HepG2 (cell line): ENCODE data around the gene CEP128. TPM values are rescaled to one million over a fixed set of nuclear protein-coding genes. Genes with fewer than 3 reads are reported as not detected.

Experiments used
- ATAC-seq: fragments of 200-7000 bp; cut with Tn5 transposase; 3 replicates; pipeline ENCODE4 v1.9.1; 2020; ENCODE audit warnings: mild to moderate bottlenecking, moderate library complexity
- BruUV-seq: library from RNA; stranded (reverse); fragments of 400-500 nt; replicated peaks from 2 replicates; lab custom pipeline; 2021; lab: Mats Ljungman, UMichigan
- CTCF ChIA-PET: fragments of 300-600 bp; formaldehyde crosslinking; extraction: SDS; loops from one replicate; lab custom pipeline; 2021; ENCODE audit warnings: low total read pairs, inconsistent platforms, low intra/inter-chr PET ratio; lab: Yijun Ruan, JAX
- POLR2A ChIA-PET: fragments of 350-600 bp; sonication (Branson Sonifier 250); formaldehyde crosslinking; loops from one replicate; lab custom pipeline; 2020; ENCODE audit warnings: antibody characterized with exemption, inconsistent platforms; lab: Yijun Ruan, JAX
- DNase-seq: peaks from one replicate; pipeline ENCODE4 v3.0.0-alpha.2; 2015; ENCODE audit warnings: low spot score
- FAIRE-seq: peaks from 3 replicates; lab custom pipeline; 2011; peaks lifted over from hg19 to GRCh38; lab: Jason Lieb, UNC
- H2AFZ ChIP-seq: one replicate; pipeline ENCODE4 v1.6.1; 2011; ENCODE audit warnings: low read length, inconsistent platforms
- H3K27ac ChIP-seq: fragments of 300-600 bp; 3 replicates; pipeline ENCODE4 v1.8.0; 2011; ENCODE audit warnings: mixed run types, mild to moderate bottlenecking, mixed read lengths, low read length, inconsistent platforms; ENCODE audit not compliant: insufficient read depth; ENCODE audit errors: extremely low read length
- H3K27me3 ChIP-seq, 2 experiments: fragments of 200-600 bp in 1 of 2; 2 replicates in 1 of 2; 3 replicates in 1 of 2; pipeline versions ENCODE4 v1.6.0 to v1.8.0; 2011; ENCODE audit warnings: low read length in 2 of 2, mild to moderate bottlenecking in 2 of 2, moderate library complexity in 2 of 2, inconsistent platforms in 1 of 2; ENCODE audit not compliant: insufficient read depth in 2 of 2, control insufficient read depth in 1 of 2
- H3K36me3 ChIP-seq, 2 experiments: fragments of 200-600 bp in 1 of 2; replicated peaks in 1 of 2; 2 replicates in 1 of 2; 3 replicates in 1 of 2; pipeline versions ENCODE4 v1.5.1 to v1.8.0; 2011; ENCODE audit warnings: low read length in 2 of 2, inconsistent platforms in 1 of 2; ENCODE audit not compliant: insufficient read depth in 2 of 2, control insufficient read depth in 1 of 2
- H3K4me1 ChIP-seq: 2 replicates; pipeline ENCODE4 v1.5.1; 2012; ENCODE audit warnings: low read length, inconsistent platforms; ENCODE audit not compliant: insufficient read depth
- H3K4me2 ChIP-seq: 2 replicates; pipeline ENCODE4 v1.6.0; 2011; ENCODE audit warnings: low read depth, low read length, inconsistent platforms
- H3K4me3 ChIP-seq, 3 experiments: fragments of 200-600 bp in 1 of 3; sonication (generic), shearing (Covaris generic) in 1 of 3; replicated peaks in 1 of 3; 2 replicates each; pipeline ENCODE4 v1.5.1; 2011 to 2016; ENCODE audit warnings: low read length in 3 of 3, inconsistent platforms in 2 of 3, low read depth in 2 of 3, mild to moderate bottlenecking in 2 of 3, control low read depth in 1 of 3, mixed read lengths in 1 of 3; ENCODE audit not compliant: insufficient read depth in 1 of 3
- H3K79me2 ChIP-seq: one replicate; pipeline ENCODE4 v1.6.1; 2011; ENCODE audit warnings: low read length, inconsistent platforms; ENCODE audit not compliant: insufficient read depth
- H3K9ac ChIP-seq: 2 replicates; pipeline ENCODE4 v1.6.0; 2011; ENCODE audit warnings: mild to moderate bottlenecking, low read depth, low read length, inconsistent platforms; ENCODE audit not compliant: insufficient read depth
- H3K9me3 ChIP-seq: 2 replicates; pipeline ENCODE4 v1.5.1; 2012; ENCODE audit warnings: mild to moderate bottlenecking, low read length
- H4K20me1 ChIP-seq: 2 replicates; pipeline ENCODE4 v1.6.0; 2011; ENCODE audit warnings: inconsistent platforms, mild to moderate bottlenecking, low read length, moderate library complexity; ENCODE audit not compliant: insufficient read depth
- ARID3A ChIP-seq: IDR thresholded peaks from 2 replicates; pipeline ENCODE4 v1.6.1; 2012; ENCODE audit warnings: low read depth, low read length, improper control_type of control experiment
- ARNT ChIP-seq: fragments of 450-650 bp; IDR thresholded peaks from 2 replicates; pipeline ENCODE4 v1.6.1; 2017
- CTCF ChIP-seq: sonication (generic); formaldehyde crosslinking; IDR thresholded peaks from 2 replicates; pipeline ENCODE4 v1.5.0; 2020; ENCODE audit warnings: mild to moderate bottlenecking, missing genetic modification reagents, moderate library complexity
- MIXL1 ChIP-seq: IDR thresholded peaks from 2 replicates; pipeline ENCODE4 v1.6.1; 2016
- SMC3 ChIP-seq: IDR thresholded peaks from 2 replicates; pipeline ENCODE4 v1.6.1; 2011; ENCODE audit warnings: low read length, improper control_type of control experiment
- STAG1 ChIP-seq: sonication (generic); formaldehyde crosslinking; IDR thresholded peaks from 2 replicates; pipeline ENCODE4 v1.4.0; 2020; ENCODE audit warnings: missing genetic modification reagents
- ZBED4 ChIP-seq: sonication (generic); formaldehyde crosslinking; IDR thresholded peaks from 2 replicates; pipeline ENCODE4 v1.4.0; 2020; ENCODE audit warnings: missing genetic modification reagents, borderline replicate concordance
- WGBS: methylation state at CpG from one replicate; pipeline ENCODE4 v1.1.6; 2017; ENCODE audit warnings: low lambda C conversion rate; 5-methylcytosine and 5-hydroxymethylcytosine counted together
- in situ Hi-C: cut with HindIII; loops from 2 replicates; pipeline ENCODE4 v1.10.0; 2017; ENCODE audit warnings: low pct_unique_long_range_greater_than_20kb; ENCODE audit not compliant: extremely low pct_ligation_motif_present
- intact Hi-C: fragments of 100-400 bp; cut with micrococcal nuclease; formaldehyde crosslinking; loops from one replicate; pipeline ENCODE4 v1.10.0; 2022; ENCODE audit not compliant: unreplicated experiment
- polyA plus RNA-seq, 8 experiments: library from polyadenylated mRNA; depleted of rRNA in 3 of 8; stranded (reverse) in 7 of 8; unstranded in 1 of 8; fragments of >200 nt; fragmentation: Illumina TruSeq in 4 of 8; extraction: Trizol in 4 of 8; gene quantifications; 2 replicates each; pipeline versions ENCODE4 v1.2.1 to v1.2.3, GENCODE V29; 2011 to 2016; ENCODE audit warnings: low read depth in 4 of 8, missing spikeins in 1 of 8, mixed read lengths in 1 of 8; ENCODE audit not compliant: insufficient read depth in 1 of 8
- total RNA-seq, 5 experiments: library from RNA; depleted of rRNA; stranded (reverse); fragments of >200 nt; fragmentation: Illumina TruSeq; extraction: Trizol; gene quantifications; 2 replicates each; pipeline ENCODE4 v1.2.3, GENCODE V29; 2016; ENCODE audit warnings: low read depth in 1 of 5

The CEP128 gene
- total and polyA plus RNA-seq, 2 of the 13 experiments (the other 11 are each of a cell fraction or from before 2014, with no cell fraction given) = 1.3 to 7.5 TPM

GRCh38 chr14:80987235-80988032 is 45.9 kb upstream of the CEP128 start:
- in situ Hi-C loops = no loop called here
- no peaks in the 10 kb centered on the region for H3K4me1 ChIP-seq
- H3K9ac ChIP-seq = no peak overlapping the region
- no peaks in the 10 kb centered on the region for H4K20me1 ChIP-seq
- no peak overlapping the region for H3K27ac ChIP-seq
- H3K4me2 ChIP-seq = no peak overlapping the region
- ChIA-PET POLR2A (interaction anchor here (0.7 kb wide), 1 partner anchor 182 kb away, joined by 3 read pairs; no protein-coding TSS in a partner anchor), CTCF (interaction anchor here (1.1 to 2.8 kb wide), 3 partner anchors 32 to 930 kb away, joined by 3 to 30 read pairs (median 4); partner anchors contain the start of gene TSHR)
- no peak overlapping the region for H3K4me3 ChIP-seq
- under 1% methylated on average over 6 of the region's 6 CpGs for WGBS
- peak; percentile 79 for ATAC-seq
- peaks cover 0 to 7% of the 10 kb centered on the region in 2 experiments; a peak in 1 of 5 replicates for H3K27me3 ChIP-seq
- BruUV-seq = no TSS peak
- peak; percentile 88 for FAIRE-seq
- intact Hi-C loops = loop anchor here (1.0 kb wide), 1 partner anchor 33 kb away; no protein-coding TSS in a partner anchor
- TF ChIP-seq ARID3A (peak; percentile 69; the same call in 1 of the 2 replicates), STAG1 (peak; percentile 72), SMC3 (peak; percentile 84), CTCF (CRISPR knock-in tag) (peak; percentile 80), MIXL1 (CRISPR knock-in tag) (0 out of 2 replicates have a peak, but pooled peaks have one; percentile 38), ZBED4 (no peak), ARNT (no peak)
- no peaks in the 10 kb centered on the region for H3K79me2 ChIP-seq
- no peak overlapping the region for H2AFZ ChIP-seq
- peak; percentile 45 for DNase-seq
- H3K9me3 ChIP-seq = no peaks in the 10 kb centered on the region
- H3K36me3 ChIP-seq = no peaks in the 10 kb centered on the region
